Raji (cell line): ENCODE measurements around the gene UBE2G1.

Experiments
- POLR2A ChIP-seq: IDR thresholded peaks from 2 replicates; pipeline ENCODE4 v1.6.1; 2011; ENCODE audit warnings: low read depth, low read length, control low read depth; ENCODE audit not compliant: insufficient read depth

UBE2G1 gene

DNA sequence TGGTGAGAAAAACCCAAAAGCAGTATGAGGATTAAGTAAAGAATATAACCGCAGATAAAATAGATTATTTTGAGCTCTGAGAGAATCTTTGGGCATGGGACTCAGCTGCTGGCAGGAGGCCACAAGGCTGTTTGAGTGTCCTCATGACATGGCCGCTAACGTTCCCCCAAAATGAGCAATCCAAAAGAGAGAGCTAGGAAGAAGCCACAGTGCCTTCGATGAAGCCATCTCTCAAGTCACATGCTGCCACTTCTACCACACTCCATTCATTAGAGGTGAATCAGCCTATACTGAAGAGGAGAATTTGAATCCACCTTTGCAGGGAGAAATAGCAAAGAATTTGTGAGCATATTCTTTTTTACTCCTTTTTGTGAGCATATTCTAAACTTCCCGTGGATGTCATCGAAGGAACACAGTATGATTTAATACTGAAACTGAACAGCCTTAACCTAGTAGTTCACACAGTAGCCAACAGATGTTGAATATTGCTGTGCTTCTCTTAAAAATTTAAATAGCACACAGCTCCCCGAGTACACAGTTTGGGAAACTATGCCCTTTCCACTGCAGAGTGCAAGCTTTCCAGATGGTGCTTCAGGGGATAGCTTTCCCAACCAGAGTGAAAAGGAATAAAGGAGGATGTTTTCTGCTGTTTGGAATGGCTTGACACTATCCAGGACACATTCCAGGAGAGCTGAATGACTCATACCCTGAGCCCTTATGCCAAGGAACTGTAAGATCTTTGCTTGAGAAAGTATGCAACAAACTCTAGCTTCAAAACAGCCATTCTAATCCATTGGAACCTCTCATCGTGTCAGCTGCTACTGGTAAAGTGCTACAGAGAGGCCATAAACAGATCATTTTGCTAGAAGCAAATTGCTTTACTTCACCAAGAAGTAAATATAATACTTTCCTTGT is 136.6 kb downstream of the UBE2G1 start:
- no peak for TF ChIP-seq POLR2A

GRCh38 chr17:4221899-4222659 is 144.4 kb downstream of the UBE2G1 start:
- TF ChIP-seq POLR2A, result no peak

DNA sequence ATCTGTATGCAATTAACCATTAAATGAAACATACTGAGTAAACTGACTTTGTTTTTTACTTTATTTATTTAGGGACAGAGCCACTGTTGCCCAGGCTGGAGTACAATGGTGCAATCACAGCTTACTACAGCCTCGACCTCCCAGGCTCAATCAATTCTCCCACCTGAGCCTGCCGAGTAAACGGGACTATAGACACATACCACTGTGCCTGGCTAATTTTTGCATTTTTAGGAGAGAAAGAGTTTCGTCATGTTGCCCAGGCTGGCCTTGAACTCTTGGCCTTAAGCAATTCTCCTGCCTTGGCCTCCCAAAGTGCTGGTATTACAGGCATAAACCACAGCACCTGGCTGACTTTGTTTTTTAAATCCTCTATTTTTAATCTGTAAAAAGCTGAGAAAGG is 145.3 kb downstream of the UBE2G1 start:
- TF ChIP-seq POLR2A, result no peak

DNA sequence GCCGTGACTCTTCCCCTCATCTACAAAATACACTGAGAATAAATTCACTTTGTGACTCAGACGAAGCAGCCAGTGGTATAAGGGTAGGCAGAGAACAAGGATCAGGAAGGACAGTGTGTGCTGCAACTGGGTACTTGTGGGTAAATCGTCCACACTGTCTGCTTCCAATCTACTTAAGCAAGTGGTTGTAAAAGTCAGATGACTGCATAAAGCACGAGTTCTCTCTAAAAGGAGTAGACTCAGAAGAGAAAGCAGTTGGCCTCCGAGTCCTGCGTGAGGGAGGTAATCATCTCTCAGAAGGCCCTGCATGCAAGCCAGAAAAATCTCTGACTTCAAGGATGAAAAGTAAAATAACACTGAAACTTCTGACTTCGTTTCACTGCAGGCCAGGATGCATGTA is 145.8 kb downstream of the UBE2G1 start:
- no peak for TF ChIP-seq POLR2A
